AG09309 (cell line): ENCODE measurements around the gene RASGRP3.
"Not testable (repeated sequence)": the region's sequence is repeated elsewhere in the genome, so short reads cannot be mapped to it uniquely, and the experiment has no call there.

Experiments used
- DNase-seq: peaks from one replicate; pipeline ENCODE4 v3.0.0-alpha.2; 2010; ENCODE audit warnings: low read depth
- H3K4me3 ChIP-seq: 2 replicates; pipeline ENCODE4 v1.5.1; 2011; ENCODE audit warnings: mild to moderate bottlenecking, low read depth, low read length, moderate library complexity; ENCODE audit not compliant: control insufficient read depth
- CTCF ChIP-seq: IDR thresholded peaks from 2 replicates; pipeline ENCODE4 v1.5.1; 2011; ENCODE audit warnings: mild to moderate bottlenecking, low read depth, low read length, inconsistent platforms; ENCODE audit not compliant: insufficient read depth, control insufficient read depth; ENCODE audit errors: missing control alignments

The RASGRP3 gene

GRCh38 chr2:33435518-33435917 is 40.9 kb upstream of the RASGRP3 start:
- H3K4me3 ChIP-seq, result no peak overlapping the region
- TF ChIP-seq CTCF, result no peak
- DNase-seq, result no peak

GRCh38 chr2:33436083-33436482 is 40.4 kb upstream of the RASGRP3 start:
- no peak overlapping the region for H3K4me3 ChIP-seq
- no peak for DNase-seq
- no peak for TF ChIP-seq CTCF

- H3K4me3 ChIP-seq, result no peak overlapping the region
- TF ChIP-seq CTCF, result no peak
- peak; percentile 88 for DNase-seq
Observed at GRCh38 chr2:33437297-33437696, 39.2 kb upstream of the RASGRP3 start.

GRCh38 chr2:33437815-33438214 is 38.6 kb upstream of the RASGRP3 start:
- TF ChIP-seq CTCF, result no peak
- no peak for DNase-seq
- no peak overlapping the region for H3K4me3 ChIP-seq

- H3K4me3 ChIP-seq, result no peak overlapping the region
- peak; percentile 51 for DNase-seq
- peak; percentile 85 for TF ChIP-seq CTCF
Observed at GRCh38 chr2:33441235-33441810, 35.1 kb upstream of the RASGRP3 start.

- not testable (repeated sequence) for H3K4me3 ChIP-seq, DNase-seq
Observed at GRCh38 chr2:33442052-33442451, 34.4 kb upstream of the RASGRP3 start.

- no peak for TF ChIP-seq CTCF
- H3K4me3 ChIP-seq, result no peak overlapping the region
- DNase-seq, result no peak
Observed at GRCh38 chr2:33442528-33443079, 33.8 kb upstream of the RASGRP3 start.
